IPS-18a (cell line): ENCODE measurements around the gene EML1.

Experiments used
- H3K27ac ChIP-seq: one replicate; pipeline ENCODE4 v1.5.1; 2013; ENCODE audit warnings: low read length
- H3K27me3 ChIP-seq: one replicate; pipeline ENCODE4 v1.6.1; 2013; ENCODE audit warnings: mild to moderate bottlenecking, low read length; ENCODE audit not compliant: control insufficient read depth, insufficient read depth
- H3K36me3 ChIP-seq: one replicate; pipeline ENCODE4 v1.6.1; 2013; ENCODE audit warnings: low read depth, low read length; ENCODE audit not compliant: control insufficient read depth
- H3K4me1 ChIP-seq: one replicate; pipeline ENCODE4 v1.6.1; 2013; ENCODE audit warnings: low read depth, low read length; ENCODE audit not compliant: control insufficient read depth
- H3K4me3 ChIP-seq: one replicate; pipeline ENCODE4 v1.5.1; 2013; ENCODE audit warnings: low read length
- H3K9ac ChIP-seq: one replicate; pipeline ENCODE4 v1.6.1; 2013; ENCODE audit warnings: mild to moderate bottlenecking, low read length, moderate library complexity
- H3K9me3 ChIP-seq: one replicate; pipeline ENCODE4 v1.6.1; 2013; ENCODE audit warnings: low read depth, low read length; ENCODE audit not compliant: control insufficient read depth

The EML1 gene

GRCh38 chr14:99750746-99751450, 42.3 kb upstream of the EML1 start:
- Histone ChIP-seq H3K27me3 (no peaks in the 10 kb centered on the region), H3K36me3 (no peaks in the 10 kb centered on the region), H3K4me1 (no peaks in the 10 kb centered on the region), H3K9ac (no peak overlapping the region), H3K4me3 (no peak overlapping the region), H3K27ac (no peak overlapping the region), H3K9me3 (no peaks in the 10 kb centered on the region)

GRCh38 chr14:99751539-99752485, 41.4 kb upstream of the EML1 start:
- no peaks in the 10 kb centered on the region for H3K4me1 ChIP-seq
- no peak overlapping the region for H3K4me3 ChIP-seq
- H3K27ac ChIP-seq = no peak overlapping the region
- H3K9me3 ChIP-seq = no peaks in the 10 kb centered on the region
- no peaks in the 10 kb centered on the region for H3K36me3 ChIP-seq
- no peaks in the 10 kb centered on the region for H3K27me3 ChIP-seq
- H3K9ac ChIP-seq = no peak overlapping the region

GRCh38 chr14:99752486-99753121, 40.6 kb upstream of the EML1 start:
- Histone ChIP-seq H3K27me3 (no peaks in the 10 kb centered on the region), H3K4me1 (no peaks in the 10 kb centered on the region), H3K36me3 (no peaks in the 10 kb centered on the region), H3K4me3 (no peak overlapping the region), H3K27ac (no peak overlapping the region), H3K9ac (no peak overlapping the region), H3K9me3 (no peaks in the 10 kb centered on the region)

- Histone ChIP-seq H3K27me3 (no peaks in the 10 kb centered on the region), H3K36me3 (no peaks in the 10 kb centered on the region), H3K9me3 (no peaks in the 10 kb centered on the region), H3K4me1 (peaks cover 6% of the 10 kb centered on the region), H3K4me3 (no peak overlapping the region), H3K27ac (no peak overlapping the region), H3K9ac (no peak overlapping the region)
Measured at GRCh38 chr14:99753225-99754140, 39.7 kb upstream of the EML1 start.

GRCh38 chr14:99754141-99755067, 38.8 kb upstream of the EML1 start:
- Histone ChIP-seq H3K4me3 (no peak overlapping the region), H3K4me1 (peaks cover 12% of the 10 kb centered on the region), H3K27me3 (no peaks in the 10 kb centered on the region), H3K36me3 (no peaks in the 10 kb centered on the region), H3K9ac (no peak overlapping the region), H3K27ac (no peak overlapping the region), H3K9me3 (no peaks in the 10 kb centered on the region)

- Histone ChIP-seq H3K27me3 (no peaks in the 10 kb centered on the region), H3K9me3 (no peaks in the 10 kb centered on the region), H3K4me3 (no peak overlapping the region), H3K27ac (no peak overlapping the region), H3K9ac (no peak overlapping the region), H3K4me1 (peaks cover 12% of the 10 kb centered on the region), H3K36me3 (no peaks in the 10 kb centered on the region)
Measured at GRCh38 chr14:99755068-99755405, 38.2 kb upstream of the EML1 start.

- Histone ChIP-seq H3K27ac (no peak overlapping the region), H3K9me3 (no peaks in the 10 kb centered on the region), H3K9ac (no peak overlapping the region), H3K4me3 (no peak overlapping the region), H3K27me3 (no peaks in the 10 kb centered on the region), H3K4me1 (peaks cover 17% of the 10 kb centered on the region), H3K36me3 (no peaks in the 10 kb centered on the region)
Measured at GRCh38 chr14:99755629-99756603, 37.3 kb upstream of the EML1 start.

- Histone ChIP-seq H3K4me1 (peaks cover 17% of the 10 kb centered on the region), H3K4me3 (no peak overlapping the region), H3K36me3 (no peaks in the 10 kb centered on the region), H3K27ac (no peak overlapping the region), H3K27me3 (no peaks in the 10 kb centered on the region), H3K9me3 (no peaks in the 10 kb centered on the region), H3K9ac (no peak overlapping the region)
Measured at GRCh38 chr14:99756796-99757195, 36.4 kb upstream of the EML1 start.

GRCh38 chr14:99757331-99758070, 35.7 kb upstream of the EML1 start:
- Histone ChIP-seq H3K4me3 (no peak overlapping the region), H3K36me3 (no peaks in the 10 kb centered on the region), H3K4me1 (peaks cover 17% of the 10 kb centered on the region), H3K9me3 (no peaks in the 10 kb centered on the region), H3K27me3 (no peaks in the 10 kb centered on the region), H3K27ac (no peak overlapping the region), H3K9ac (no peak overlapping the region)
